ENCODE measurements around the gene SCARF2.
"Not testable (repeated sequence)": the region's sequence is repeated elsewhere in the genome, so short reads cannot be mapped to it uniquely, and the experiment has no call there.

Gene SCARF2

GRCh38 chr22:20459152-20459542 is 21.5 kb upstream of the SCARF2 start:
- no peak for DNase-seq

- no peak for DNase-seq
Measured at GRCh38 chr22:20458530-20459151, 21.0 kb upstream of the SCARF2 start.

- DNase-seq = no peak
Measured at GRCh38 chr22:20457506-20458240, 20.0 kb upstream of the SCARF2 start.

- DNase-seq = no peak
Measured at GRCh38 chr22:20456722-20457076, 19.1 kb upstream of the SCARF2 start.

GRCh38 chr22:20456064-20456721 is 18.6 kb upstream of the SCARF2 start:
- no peak for DNase-seq

GRCh38 chr22:20455709-20456063 is 18.1 kb upstream of the SCARF2 start:
- DNase-seq = no peak

- DNase-seq = no peak
Measured at GRCh38 chr22:20453222-20453621, 15.6 kb upstream of the SCARF2 start.

- no peak for DNase-seq
Measured at GRCh38 chr22:20451920-20452319, 14.3 kb upstream of the SCARF2 start.

- not testable (repeated sequence) for DNase-seq
Measured at GRCh38 chr22:20451129-20451778, 13.6 kb upstream of the SCARF2 start.

- no peak for DNase-seq
Measured at GRCh38 chr22:20450551-20450906, 12.9 kb upstream of the SCARF2 start.

GRCh38 chr22:20449819-20450550 is 12.4 kb upstream of the SCARF2 start:
- DNase-seq = no peak

GRCh38 chr22:20448630-20449029 is 11.0 kb upstream of the SCARF2 start:
- DNase-seq = no peak

- no peak for DNase-seq
Measured at GRCh38 chr22:20446383-20446970, 8.9 kb upstream of the SCARF2 start.

- DNase-seq = no peak
Measured at GRCh38 chr22:20444325-20444724, 6.7 kb upstream of the SCARF2 start.

GRCh38 chr22:20442485-20443284 is 5.1 kb upstream of the SCARF2 start:
- no peak for DNase-seq

GRCh38 chr22:20441631-20442484 is 4.2 kb upstream of the SCARF2 start:
- DNase-seq = no peak

- DNase-seq = no peak
Measured at GRCh38 chr22:20440637-20441591, 3.3 kb upstream of the SCARF2 start.

- no peak for DNase-seq
Measured at GRCh38 chr22:20439928-20440575, 2.4 kb upstream of the SCARF2 start.

GRCh38 chr22:20439556-20439927 is 1.9 kb upstream of the SCARF2 start:
- DNase-seq = no peak

Measured in SIG-M5 (cell line).